ENCODE measurements around the gene APBB1IP.
"Not testable (repeated sequence)": the region's sequence is repeated elsewhere in the genome, so short reads cannot be mapped to it uniquely, and the experiment has no call there.

The APBB1IP gene

DNA sequence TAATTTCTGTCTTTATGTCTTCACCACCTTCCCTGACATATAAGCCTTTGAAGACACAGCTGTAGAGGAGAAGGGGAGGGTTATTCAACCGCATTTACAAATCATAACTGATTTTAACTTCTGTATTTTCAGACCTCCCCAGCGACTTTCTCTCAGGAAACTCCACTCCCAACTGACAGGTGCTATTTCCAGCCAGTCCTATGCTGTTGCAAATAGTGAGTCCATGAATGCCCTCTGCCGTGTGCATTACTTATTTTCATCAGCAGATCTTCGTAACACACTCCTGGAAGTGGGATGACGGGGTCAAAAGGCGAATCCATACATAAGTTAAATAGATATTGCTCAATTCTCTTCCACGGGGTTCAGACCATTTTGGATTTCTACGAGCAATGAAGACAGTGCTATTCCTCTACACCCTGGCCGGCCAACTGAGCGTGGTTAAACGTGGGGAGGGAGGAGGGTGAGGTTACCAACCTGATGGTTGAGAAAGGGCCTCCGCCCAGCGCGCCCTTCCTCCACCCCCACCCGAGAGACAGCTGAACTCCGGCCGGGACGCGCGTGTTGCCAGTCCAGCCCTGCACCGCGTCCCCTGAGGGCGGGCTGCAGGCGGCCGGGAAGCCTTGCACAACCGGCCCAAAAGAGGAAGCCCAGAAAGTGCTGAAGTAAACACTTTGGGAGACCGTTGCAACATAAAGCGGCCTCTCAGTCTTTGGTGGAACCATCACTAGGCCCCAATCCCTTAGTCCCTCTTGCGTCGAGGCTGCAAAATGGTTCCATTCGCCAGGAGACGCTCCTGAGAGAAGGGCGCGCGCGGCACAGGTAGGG lies at the start of gene APBB1IP:
TSS of gene APBB1IP (plus strand) at position 705 of the 825 bp plus-strand sequence. CDS start 53,986 bp downstream, outside the sequence.
- no peak for DNase-seq (ENCODE audit: low read depth)

DNA sequence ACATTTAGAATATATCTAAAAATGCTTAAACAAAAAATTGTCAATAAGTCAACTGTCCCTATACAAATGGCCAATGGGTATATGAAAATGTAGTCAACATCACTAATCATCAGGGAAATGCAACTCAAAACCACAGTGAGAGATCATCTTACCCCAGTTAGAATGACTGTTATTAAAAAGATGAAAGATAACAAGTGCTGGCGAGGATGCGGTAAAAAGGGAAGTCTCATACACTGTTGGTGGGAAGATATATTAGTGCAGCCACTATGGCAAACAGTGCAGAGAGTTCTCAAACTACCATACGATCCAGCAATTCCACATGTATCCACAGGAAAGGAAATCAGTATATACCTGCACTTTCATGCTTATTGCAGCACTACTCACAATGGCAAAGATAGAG lies 48.6 kb upstream of the APBB1IP start:
- DNase-seq (ENCODE audit: low read depth) = no peak

DNA sequence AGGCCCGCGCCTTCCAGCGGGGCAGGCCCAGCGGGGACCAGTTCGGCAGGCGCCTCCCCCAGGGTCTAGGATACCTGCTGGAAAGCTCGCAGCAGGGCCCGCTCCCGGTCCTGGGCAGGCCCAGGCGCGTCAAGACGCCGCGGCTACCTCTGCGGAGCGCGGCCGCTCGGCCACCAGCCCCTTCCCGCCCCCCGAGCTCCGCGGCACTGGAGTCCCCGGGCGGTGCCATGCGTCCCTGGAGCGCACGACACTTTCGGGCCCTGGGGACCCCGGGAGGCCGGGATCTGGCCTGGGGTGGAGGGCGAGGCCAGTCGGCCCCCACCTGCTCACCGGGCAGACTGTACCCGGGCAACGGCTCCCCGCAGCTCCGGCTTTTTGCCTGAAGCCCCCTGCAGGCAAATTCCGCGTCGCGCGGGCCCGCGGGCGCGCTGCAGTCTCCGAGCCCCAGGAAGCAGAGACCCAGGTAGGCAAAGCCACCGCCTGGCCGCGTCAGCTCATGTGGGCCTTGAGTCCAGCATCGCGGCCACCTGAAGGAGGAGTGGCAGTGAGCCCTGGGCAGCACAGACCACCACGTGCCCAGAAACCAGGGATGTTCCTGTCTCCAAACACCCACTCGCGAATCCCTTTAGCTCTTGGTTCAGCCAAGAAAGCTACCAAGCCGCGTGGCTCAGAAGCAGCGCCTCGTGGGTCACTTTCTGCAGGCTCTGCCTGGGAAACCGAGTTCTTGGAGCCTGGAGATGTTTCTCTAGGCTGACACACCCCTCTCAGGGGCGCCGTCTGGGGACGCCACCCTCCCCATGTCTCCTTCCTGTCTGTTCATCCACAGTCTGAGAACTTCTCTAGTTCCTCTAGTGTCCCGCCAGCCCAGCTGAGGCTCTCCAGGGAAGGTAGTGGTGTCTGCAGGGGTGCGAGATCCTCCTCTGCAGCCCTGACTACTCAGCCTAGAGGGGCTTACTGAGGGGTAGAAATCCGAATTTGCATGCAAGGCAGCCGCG lies 46.1 kb upstream of the APBB1IP start:
- no peak for DNase-seq (ENCODE audit: low read depth)

GRCh38 chr10:26398353-26398752 lies 39.8 kb upstream of the APBB1IP start:
- DNase-seq (ENCODE audit: low read depth) = not testable (repeated sequence)

- DNase-seq (ENCODE audit: low read depth) = peak; percentile 32
Observed at GRCh38 chr10:26407406-26407969, 30.7 kb upstream of the APBB1IP start.

GRCh38 chr10:26408858-26409494 lies 29.2 kb upstream of the APBB1IP start:
- DNase-seq (ENCODE audit: low read depth) = no peak

GRCh38 chr10:26410356-26410755 lies 27.8 kb upstream of the APBB1IP start:
- DNase-seq (ENCODE audit: low read depth) = no peak

DNA sequence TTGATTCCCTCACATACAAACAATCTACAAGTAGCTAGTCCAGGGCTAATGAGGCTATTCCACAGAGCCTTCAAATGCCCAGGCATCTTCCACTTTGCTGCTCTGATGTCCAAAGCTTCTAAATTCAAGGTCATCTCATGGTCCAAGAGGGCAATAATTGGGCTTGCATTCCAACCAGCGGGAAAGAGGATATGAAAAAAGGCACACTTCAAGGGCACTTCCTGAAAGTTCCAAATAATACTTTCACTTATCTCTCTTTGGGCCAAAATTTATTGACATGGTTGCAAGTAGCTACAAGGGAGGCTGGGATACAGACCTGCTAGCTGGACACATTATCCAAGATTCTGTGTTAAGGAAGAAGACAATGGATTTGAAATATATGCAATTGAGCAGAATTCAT lies 25.2 kb upstream of the APBB1IP start:
- no peak for DNase-seq (ENCODE audit: low read depth)

- DNase-seq (ENCODE audit: low read depth) = no peak
Observed at GRCh38 chr10:26413375-26413774, 24.8 kb upstream of the APBB1IP start.

DNA sequence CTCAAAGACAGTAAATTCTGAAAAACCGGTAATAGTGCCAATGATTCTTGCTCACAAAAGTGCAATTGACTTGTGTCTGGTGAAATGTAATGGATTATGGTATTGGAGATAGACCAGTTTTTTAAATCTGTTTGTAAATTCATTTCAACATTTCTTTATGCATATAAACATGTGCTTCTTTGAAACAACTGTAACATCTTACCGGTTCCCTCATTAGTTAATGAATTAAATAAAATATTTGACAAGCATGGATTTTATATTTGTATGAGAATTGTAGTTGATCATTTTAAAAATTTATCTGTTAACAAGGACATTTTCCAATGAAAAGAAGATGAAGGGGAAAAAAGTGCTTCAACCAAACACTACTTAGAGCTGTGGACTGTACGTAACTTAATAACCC lies 21.0 kb upstream of the APBB1IP start:
- no peak for DNase-seq (ENCODE audit: low read depth)

DNA sequence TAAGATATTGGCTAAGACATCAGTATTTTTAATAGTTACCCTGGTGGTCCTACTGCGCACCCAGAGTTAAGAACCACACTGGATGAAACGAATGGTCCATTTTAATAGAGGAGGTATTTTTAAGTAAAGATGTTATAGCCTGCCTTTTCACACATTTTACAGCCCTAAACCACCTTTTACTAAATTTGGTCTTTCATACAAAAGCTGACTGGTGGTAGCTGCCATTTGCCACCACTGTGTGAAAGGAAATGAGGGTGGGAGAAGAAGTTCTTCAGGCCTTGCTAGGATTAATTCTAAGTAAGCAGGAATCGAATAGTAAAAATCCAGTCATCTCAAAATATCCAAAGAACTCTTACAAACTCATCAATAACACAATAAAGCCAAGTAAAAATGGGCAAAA lies 15.2 kb upstream of the APBB1IP start:
- no peak for DNase-seq (ENCODE audit: low read depth)

GRCh38 chr10:26423722-26424121 lies 14.4 kb upstream of the APBB1IP start:
- no peak for DNase-seq (ENCODE audit: low read depth)

DNA sequence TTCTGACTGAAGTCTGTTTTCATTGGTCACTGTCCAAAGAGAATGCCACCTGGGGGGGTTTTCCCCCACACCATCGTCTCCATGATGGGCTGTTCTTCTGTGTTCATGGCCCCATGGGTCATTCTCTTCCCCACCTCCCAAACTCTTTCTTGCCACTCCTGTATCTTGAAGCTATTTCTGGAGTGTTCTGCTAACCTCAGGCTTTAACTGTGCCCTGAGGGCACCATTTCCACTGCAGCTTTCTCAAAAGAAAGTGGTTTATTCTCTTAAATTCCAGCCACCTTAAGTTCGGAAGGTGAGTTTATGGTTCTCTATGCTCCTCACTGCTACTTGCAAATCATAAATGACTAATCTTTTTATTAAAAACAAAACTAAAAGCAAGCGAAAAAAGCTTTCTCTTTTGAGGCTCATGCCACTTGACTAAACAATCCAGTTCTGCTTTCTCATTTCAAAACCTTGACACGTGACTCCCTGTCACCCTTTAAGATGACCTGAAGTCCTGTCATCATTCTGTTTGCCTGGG lies 7.4 kb upstream of the APBB1IP start:
- DNase-seq (ENCODE audit: low read depth) = no peak

- DNase-seq (ENCODE audit: low read depth) = no peak
Observed at GRCh38 chr10:26432938-26433337, 5.2 kb upstream of the APBB1IP start.

- no peak for DNase-seq (ENCODE audit: low read depth)
Observed at GRCh38 chr10:26435852-26436251, 2.3 kb upstream of the APBB1IP start.

DNA sequence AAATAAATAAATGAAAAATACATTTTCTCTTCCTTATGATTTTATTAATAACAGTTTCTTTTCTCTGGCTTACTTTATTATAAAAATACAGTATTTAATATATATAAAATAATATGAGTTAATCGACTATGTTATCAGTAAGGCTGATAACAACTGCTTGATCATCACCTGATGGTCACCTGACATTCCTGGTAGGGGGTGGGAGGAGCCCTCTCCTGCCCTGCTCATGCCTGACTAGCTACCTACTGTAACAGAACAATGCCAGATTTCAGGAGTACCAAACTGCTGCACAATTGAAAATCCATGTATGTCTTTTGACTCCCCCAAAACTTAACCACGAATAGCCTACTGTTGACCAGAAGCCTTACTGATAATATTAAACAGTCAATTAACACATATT lies 1.3 kb upstream of the APBB1IP start:
- no peak for DNase-seq (ENCODE audit: low read depth)

DNA sequence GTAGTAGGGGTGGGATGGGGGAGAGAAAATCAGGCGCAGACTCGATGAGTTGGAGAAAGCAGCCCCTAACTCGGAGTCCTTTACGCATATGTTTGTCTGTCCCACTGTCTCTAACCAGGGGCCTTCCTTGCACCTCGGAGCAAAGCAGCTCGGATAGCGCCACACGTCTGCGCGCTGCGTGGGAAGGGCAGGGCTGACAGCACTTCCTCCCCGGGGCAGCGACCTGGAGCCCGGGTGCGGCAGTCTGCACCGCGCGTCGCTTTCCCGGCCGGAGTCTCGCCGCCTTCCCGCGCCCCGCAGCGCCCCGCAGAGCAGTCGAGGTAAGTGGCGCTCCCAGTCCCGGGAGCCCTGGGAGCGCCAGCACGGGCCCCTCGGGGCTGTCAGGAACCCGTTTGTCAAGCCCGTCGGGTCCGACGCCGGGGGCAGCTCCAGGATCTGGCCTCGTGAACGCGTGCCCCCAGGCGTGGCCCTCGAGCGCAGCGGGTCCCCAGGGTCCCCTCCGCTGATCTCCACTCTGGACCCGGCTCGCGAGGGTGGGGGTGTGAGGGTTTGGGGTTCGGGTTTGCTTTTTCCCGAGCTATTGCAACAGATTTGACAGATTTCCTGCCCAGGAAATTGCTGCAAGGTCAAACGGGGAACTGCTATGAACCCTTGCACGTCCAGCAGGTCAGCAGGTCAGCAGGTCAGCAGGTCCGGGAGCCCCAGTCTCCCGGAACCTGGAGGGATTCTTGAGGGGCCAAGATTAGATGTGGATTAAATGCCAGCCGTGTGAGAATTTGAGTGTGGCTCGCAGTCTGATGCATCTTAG lies 597 bp downstream of the APBB1IP start:
- no peak for DNase-seq (ENCODE audit: low read depth)

DNA sequence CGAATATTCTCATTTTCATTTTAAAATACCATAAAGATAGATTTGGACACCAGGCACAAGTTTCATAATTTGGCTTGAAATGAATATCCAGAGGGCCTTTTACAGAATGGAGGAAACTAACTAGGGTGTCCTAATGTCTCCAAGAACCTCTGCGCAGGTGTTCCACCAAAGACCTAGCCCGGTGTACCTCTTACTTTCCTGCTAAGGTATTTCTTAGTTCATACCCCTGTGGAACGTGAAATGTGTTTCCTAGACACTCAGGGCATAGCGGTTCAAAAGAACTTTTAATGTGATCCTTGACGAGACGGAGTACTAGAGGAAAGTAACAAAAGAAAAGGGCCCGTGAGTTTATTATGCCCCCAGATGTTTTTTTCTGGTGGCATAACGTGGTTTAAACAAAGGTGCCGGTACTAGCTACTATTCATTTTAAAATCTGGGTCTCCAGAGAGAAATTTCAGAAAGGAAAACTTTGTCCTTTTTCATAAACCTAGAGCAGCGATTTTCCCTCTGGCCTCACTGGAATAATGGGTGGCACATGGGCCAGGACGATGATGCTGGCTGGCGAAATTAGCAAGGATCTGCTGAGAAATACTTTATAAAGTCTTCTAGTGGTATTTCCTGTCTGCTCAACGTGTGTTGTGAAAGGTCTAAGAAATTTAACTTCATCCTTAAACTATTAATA lies 1.4 kb downstream of the APBB1IP start:
- no peak for DNase-seq (ENCODE audit: low read depth)

- DNase-seq (ENCODE audit: low read depth) = no peak
Observed at GRCh38 chr10:26440088-26440470, 1.9 kb downstream of the APBB1IP start.

- DNase-seq (ENCODE audit: low read depth) = peak; percentile 16
Observed at GRCh38 chr10:26441491-26442214, 3.5 kb downstream of the APBB1IP start.

Measured in HS-5 (cell line).